HT1080 (cell line): ENCODE measurements around the gene CNGB1. TPM values are rescaled to one million over a fixed set of nuclear protein-coding genes. Genes with fewer than 3 reads are reported as not detected.
A peak's percentile ranks its signal among the peaks of the same experiment; 100 is the strongest.
"Not testable (repeated sequence)": the region's sequence is repeated elsewhere in the genome, so short reads cannot be mapped to it uniquely, and the experiment has no call there.

Experiments
- DNase-seq: peaks from one replicate; pipeline ENCODE4 v3.0.0-alpha.2; 2015; ENCODE audit warnings: low read depth
- total RNA-seq: library from RNA; depleted of rRNA; stranded (reverse); fragments of >200 nt; shearing (Covaris generic); gene quantifications from 2 replicates; pipeline ENCODE4 v1.2.3, GENCODE V29; 2014

CNGB1 gene
- total RNA-seq, 1 experiment from 2014 or later: 0.32 TPM

DNA sequence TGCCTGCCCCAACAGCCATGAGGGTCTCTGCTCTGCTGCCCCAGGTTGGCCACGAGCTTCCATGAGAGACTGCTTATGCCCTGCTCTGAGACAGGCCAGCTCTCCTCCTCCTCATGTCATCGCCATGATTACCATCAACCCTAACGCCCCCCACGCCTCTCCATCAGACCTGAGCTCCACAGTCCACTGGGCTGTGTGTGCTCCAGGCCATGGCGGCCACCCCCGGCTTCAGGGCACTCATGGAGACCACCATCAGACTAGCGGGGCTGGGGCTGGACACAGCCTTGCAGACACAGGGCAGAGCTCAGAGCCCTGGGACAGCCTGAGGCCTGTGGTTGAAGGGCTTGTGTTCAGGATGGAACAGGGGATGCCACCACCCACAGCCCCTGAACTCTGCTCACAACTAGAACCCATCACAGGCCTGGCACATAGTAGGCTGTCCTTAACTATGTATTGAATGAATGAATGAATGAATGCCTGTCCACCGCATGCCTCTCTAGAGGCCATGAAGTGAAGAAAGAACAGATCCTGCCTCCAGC is 14.6 kb downstream of the CNGB1 start:
- no peak for DNase-seq

DNA sequence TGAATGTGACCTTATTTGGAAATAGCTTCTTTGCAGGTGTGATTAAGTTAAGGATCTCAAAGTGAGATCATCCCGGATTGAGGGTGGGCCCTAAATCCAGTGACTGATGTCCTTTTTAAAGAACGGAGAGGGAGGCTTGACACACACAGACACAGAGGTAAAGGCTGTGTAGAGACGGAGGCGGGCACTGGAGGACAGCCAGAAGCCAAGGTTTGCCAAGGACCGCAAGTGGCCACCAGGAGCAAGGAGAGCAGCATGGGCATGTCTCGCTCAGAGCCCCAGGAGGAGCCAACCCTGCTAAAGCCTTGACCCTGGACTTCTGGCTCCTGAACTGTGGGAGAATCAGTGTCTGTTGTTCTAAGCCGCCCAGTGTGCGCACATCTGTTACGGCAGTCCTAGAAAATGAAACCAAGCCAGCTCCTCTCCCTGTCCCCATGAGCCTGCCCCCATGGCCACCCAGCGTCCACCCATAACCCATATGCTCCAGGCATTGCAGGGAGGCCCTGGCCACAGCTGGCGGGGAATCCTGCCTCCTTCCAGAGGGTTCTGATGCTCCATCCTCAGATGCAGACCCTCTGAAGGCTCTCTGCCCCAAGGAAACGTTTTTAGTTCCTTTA is 15.2 kb downstream of the CNGB1 start:
- peak; percentile 32 for DNase-seq

DNA sequence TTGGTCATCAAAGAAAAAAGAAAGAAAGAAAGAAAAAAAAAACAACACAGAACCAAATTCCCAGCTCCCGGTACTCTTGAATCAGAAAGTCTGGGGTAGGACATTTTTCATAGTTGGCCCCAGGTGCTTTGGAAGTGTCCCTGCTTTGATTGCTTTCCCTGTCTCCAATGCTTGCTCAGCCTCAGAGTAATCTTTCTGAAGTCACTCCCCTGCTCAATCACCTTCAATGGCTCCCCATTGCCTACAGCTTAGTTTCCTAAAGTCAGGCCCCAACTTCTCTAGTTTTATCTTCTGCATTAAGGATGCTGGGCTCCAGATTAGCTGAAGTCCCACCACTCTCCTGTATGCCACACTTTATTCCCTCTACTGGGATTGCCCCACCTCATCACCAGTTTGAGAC is 17.1 kb downstream of the CNGB1 start:
- DNase-seq: no peak

DNA sequence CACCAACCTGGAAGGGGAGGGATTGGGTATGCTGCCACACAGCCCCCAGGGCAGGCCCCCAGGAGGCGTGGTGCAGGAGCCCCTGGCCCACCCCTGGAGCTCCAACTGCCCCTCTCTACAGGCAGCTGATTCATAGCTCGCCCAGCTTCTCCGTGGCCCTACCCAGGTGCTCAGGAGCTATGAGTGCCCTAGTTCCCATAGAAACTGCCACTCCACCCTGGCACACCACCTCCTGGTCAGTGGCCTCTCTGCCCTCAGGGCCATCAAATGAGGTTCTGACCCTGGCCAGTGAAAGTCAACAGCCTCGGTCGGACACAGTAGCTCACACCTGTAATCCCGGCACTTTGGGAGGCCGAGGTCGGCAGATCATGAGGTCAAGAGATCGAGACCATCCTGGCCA is 18.0 kb downstream of the CNGB1 start:
- no peak for DNase-seq

DNA sequence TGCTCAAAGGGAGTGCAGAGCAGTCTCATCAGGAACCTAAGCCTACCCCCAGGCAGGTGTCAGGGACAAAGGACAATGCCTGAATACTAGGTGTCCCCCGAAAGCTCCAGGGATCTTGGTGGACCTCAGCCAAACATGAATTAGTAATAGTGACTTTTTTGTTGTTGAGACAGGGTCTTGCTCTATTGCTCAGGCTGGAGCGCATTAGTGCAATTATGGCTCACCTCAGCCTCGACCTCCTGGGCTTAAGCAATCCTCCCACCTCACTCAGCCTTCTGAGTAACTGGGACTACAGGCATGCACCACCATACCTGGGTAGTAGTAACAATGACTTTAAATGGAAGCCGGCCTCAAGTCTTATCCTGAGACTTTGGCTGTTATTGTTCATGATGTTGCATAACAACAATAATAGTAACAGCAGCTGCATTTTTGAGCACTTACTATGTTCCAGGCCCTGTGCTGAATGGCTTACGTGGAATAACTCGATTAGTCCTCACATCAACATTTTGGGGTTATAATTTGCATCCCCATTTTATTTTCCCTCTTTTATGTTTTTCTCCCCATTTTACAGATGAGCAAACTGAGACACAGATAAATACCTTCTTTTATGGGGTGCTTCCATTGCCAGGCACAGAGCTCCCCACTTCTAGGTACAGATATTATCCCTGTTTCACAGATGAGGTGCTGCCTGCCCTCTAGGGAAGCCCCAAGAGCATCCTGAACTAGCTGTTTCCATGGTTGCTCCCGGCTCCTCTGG is 19.5 kb downstream of the CNGB1 start:
- no peak for DNase-seq

DNA sequence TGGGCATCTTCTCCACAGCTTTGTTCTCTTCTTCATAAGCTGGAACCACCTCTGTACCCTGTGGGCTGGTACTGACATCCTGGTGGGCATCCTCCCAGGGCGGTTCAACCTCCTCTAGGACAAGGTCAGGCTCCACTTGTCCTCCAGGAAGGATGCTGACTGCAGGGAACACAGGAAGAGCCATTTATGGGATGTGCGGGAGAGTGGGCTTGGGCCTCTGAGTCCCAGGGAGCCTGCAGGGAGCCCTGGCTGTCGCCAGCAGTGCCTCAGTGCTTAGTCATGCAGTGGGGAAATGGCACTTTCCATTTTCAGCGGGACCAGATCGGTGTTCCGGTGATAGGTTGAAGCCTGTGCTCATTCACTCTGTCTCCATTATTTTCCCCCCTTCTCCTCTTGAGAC is 20.5 kb downstream of the CNGB1 start:
- DNase-seq: no peak

DNA sequence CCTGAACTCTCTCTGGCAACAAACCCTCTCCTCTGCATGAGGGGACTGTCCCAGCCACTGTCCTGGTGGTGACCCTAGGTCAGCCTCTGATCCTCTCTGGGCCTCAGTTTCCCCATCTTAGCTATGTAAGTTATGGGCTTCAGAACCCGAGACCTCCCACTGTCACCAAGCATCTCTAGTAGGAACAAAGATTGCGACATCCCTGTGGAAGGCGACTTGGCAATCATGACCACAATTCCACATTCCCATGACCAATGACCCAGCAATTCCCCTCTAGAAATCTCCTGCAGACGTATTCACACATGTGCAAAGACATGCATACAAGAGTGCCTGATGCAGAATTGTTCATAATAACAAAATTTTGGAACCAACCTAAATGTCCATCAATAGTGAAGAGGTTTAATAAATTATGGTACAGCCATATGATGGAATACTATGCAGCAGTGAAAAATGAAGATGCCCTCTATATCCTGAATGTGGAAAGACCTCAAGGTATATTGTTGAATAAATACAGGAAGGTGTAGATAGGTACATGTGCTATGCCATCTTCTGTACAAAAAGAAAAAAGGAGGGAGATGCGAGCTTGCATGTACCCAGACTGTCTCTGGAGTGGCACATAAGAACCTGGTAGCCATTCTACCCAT is 21.2 kb downstream of the CNGB1 start:
- DNase-seq: no peak

DNA sequence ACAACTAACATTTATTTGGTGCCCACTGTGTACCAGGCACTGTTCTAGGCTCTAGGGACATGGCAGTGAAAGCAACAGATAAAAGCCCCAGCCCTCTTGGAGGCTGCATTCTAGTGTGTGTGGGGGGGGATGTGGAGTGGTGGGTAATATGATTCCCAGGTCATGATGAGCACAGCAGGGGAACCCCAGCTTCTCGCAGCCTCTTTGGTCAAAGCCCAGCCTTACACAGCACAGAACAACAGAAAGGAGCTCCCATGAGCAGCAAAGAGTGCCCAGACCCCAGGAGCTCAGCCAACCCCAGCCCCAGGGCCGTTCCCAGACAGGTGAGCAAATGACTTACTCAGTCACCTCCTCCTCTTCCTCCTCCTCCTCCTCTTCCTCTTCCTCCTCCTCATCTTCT is 21.9 kb downstream of the CNGB1 start:
- no peak for DNase-seq

DNA sequence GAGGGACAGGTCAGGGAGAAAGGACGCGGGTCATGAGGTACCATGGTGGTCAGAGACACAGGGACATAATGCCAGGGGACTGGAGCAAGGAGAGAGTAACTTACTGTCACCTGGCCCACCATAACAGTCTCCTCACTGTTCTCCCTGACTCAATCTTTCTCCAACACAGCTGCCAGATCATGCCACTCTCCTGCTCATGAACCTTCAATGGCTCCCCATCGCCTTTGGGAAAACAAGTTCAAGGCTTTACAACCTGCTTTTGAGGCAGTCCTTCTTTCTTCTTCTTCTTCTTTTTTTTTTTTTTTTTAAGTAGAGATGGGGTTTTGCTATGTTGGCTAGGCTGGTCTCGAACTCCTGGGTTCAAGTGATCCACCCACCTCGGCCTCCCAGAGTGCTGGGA is 22.9 kb downstream of the CNGB1 start:
- no peak for DNase-seq

DNA sequence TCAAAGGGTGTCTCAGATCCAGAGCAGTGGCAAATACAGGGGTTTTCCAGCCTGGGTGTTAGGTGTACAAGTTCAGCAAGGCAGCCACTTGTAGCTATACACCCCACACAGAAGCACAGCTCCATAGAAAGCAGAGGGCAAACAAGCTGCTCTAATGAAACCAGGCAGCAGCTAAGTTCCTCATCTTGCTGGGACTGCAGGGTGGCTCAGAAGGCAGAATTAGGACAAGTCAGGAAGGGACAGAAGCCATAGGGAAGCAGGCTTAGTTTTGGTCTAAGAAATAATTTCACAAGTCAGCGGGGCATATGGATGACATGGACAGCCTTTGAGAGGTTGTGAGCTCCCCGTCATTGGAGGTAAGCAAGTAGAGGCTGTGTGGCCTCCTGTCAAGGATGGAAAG is 23.7 kb downstream of the CNGB1 start:
- DNase-seq: no peak

DNA sequence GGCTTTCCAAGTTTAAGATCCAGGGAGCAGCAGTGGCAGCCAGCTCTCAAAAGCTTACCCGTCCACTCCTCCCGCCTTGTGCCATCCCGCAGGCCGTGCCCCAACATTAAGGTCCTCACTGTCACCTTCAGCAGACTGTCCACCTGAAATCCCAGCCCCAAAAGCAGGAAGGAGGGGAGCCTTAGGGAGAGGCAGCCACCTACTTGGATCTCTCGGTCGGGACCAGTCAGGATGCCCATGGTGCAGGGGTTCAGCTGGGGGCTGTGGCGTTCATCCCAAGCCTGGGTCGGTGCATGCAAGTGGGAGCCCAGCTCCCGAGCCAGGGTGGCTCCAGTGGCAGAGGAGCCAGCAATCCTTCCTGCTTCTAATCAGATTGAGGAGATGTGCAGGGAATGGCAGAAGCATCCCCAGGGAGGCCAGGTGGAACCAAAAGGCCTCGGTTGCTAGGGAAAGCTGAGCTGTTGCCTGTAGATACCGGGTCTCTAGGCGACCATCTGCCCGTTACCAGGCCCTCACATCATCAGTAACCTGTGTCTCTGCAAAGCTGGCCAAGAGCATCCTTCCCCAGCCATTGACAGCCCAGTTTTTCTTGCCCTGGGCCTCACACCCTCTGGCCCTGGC is 24.6 kb downstream of the CNGB1 start:
- no peak for DNase-seq

DNA sequence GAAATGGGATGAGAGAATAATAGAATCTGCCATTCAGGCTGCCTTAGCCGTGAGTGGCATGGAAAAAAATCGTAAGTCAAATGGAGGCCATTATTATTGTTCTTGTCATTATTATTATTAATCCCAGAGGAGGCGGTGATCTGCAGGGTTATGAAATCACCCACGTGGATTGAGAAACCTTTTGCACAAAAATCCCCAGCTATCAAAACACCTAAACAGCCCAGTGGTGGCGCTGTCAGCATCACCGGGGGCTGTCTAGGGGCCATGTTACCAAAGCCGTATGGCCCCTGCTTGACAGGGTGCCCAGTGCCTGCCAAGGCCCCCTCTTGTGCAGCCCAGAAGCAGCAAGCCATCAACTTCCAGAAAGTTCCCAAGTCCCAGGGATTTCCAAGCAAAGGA is 25.2 kb downstream of the CNGB1 start:
- no peak for DNase-seq

DNA sequence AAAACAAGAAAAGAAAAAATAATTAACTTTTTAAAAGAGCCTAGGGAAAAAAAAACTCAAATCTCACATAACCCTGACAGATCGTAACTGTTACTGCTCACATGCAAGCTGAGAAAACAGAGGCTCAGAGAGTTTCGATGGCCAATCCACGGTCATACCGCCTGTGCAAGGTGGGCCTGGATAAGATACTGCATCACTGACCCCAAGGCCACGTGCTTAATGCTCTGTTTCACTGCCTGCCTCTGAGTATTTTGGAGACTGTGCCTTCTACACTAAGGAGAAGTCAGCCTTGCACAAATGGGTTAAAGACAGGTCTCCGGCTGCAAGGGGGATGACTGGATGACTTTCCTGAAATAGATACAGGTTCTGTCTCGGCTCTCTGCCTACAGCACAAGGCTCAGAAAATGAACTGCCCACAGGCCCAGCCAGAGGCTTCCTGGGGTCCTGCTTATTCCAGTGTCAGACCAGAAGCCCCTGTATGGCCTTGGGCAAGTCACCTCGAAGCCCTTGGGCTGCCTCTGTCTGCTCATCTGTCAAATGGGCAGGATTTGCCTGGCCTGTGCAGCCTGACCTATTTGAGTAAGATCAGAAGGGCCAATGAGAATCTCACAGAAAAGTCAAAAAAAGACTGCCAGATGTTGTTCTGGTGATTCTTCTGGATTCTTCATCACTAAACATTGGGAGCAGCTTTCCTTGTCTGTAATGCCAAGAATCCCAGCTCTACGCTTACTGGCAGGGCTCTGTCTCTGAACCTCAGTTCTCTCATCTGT is 25.8 kb downstream of the CNGB1 start:
- DNase-seq: no peak

DNA sequence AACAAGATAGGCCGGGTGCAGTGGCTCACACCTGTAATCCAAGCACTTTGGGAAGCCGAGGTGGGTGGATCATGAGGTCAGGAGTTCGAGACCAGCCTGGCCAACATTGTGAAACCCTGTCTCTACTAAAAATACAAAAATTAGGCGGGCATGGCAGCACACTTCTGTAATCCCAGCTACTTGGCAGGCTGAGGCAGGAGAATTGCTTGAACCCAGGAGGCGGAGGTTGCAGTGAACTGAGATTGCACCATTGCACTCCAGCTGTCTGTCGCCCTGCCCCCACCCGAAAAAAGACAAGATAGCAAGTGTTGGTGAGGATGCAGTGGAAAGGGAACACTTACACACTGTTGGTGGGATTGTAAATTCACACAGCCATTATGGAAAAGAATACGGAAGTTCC is 27.5 kb downstream of the CNGB1 start:
- not testable (repeated sequence) for DNase-seq

DNA sequence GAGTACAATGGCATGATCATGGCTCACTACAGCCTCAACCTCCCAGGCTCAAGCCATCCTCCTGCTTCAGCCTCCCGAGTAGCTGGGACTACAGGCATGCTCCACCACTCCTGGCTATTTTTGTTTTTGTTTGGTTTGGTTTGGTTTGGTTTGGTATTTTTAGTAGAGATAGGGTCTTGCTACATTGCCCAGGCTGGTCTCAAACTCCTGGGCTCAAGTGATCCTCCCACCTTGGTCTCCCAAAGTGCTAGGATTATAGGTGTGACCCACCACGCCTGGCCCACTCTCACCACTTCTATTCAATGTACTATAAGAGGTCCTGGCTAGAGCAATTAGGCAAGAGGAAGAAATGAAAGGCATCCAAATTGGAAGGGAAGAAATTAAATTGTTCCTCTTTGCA is 29.0 kb downstream of the CNGB1 start:
- DNase-seq: not testable (repeated sequence)

DNA sequence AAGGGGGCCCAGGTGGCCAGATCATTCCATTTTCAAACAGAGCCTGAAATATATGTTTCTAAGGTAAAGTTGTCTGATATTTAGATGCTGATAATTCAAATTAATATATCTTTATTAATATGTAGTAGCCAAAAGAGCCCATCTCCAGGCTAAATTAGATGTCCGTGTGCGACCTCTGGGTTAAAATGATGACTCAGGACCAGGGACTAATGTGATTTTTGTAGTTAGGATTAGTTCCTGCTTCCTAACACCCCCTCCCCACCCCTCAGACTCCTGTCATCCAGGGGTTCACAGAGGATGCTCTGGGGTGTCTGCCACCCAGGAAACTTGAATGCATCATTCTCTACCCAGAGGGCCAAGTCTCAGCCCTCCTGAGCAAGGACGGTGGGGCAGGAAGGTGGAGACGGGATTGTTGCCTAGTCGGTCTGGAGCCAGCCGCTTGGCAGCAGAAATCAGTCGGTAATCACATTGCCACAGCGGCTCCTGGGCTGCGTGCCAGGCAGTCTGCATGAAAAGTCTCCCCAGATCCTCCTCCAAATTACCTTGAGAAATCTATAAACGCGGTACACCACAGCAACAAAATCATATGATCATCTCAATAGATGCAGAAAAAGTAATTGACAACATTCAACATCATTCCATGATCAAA is 29.8 kb downstream of the CNGB1 start:
- peak; percentile 39 for DNase-seq

DNA sequence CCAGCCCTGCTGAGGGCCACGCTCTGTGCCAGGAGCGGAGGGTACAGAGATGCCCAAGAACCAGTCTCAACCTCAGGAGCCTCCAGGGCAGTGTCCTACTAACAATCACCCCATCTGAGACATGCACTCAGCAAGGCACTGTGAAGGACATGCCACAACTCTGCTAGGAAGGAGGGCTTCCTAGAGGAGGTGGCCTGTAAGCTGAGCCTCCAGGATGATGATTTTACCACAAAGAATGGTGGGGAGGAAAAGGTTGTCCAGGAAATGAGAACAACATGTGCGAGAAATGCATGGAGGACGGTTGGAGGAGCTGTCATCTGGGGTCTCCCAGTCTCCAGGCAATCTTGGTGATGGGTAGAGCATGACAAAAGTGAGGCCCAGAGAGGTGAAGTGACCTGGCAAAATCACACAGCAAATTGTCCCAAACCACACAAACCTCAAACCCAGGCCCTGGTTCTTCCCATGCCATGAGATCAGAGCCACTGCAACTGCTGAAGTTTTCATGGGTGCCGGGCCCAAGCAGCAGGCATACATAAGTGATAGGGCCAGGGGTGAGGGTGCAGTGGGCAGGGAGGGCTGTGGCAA is 30.5 kb downstream of the CNGB1 start:
- peak; percentile 20 for DNase-seq

DNA sequence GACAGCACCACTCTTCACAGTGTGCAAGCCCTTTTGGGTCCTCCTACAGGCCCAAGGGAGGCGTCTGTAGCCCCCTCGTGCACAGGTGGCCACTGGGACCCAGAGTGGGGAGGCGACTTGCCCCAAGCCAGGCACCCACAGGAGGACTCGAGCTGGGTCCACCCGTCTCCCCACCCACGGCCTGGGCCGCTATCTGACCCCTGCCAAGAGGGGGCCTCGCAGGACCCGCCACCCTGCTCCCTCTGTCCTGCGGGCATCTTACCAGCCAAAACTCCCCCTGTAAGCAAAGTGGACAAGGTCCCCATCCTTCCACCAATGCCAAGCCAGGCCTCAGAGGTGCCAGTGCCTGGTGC is 31.1 kb downstream of the CNGB1 start:
- no peak for DNase-seq

DNA sequence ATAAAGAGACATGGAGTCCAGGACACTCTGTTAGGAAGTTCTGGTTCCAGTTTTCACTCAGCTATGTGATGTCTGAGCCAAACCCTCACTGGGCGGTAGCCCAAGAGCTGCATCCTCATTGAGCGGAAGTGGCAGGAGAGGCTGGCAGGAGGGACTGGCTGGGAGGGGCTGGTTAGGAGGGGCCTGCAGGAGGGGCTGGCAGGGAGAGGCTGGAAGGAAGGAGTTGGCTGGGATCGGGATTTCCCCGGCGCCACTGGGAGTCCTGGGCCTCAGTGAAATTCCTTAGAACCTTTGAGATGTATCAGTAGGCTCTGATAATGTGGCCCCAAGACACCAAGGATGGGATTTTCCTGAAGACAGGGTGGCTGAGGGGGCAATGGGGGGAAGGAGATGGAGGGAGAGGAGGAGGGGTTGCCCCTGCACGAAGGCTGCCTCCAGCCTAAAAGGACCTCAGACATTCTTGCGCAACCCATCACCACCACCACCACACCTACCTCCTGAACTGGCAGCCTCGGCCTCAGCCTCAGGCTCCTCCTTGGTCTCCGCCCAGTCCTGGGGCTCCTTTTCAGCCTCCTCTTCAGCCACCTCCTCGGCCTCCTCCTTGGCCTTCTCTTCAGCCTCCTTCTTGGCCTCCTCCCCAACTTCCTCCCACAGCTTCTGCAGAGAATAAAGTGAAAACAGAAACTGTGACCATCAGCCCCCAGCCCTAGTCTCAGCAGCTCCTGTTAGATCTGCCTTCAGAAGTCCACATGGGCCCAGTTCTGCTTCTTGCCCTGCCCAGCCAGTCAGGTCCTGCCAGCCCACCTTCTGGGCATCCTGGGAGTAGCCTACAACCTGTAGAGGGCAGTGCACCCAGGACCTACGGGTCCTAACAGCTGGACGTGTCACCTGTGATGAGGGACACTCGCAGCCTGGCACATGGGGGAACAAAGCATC is 31.7 kb downstream of the CNGB1 start:
- DNase-seq: peak; percentile 79
